DOHH2 (cell line): ENCODE data around the gene RNF103.

Experiments used
- H3F3A ChIP-seq: fragments of 200-600 bp; sonication (generic), shearing (Covaris generic); 2 replicates; pipeline ENCODE4 v1.6.0; 2016; ENCODE audit warnings: antibody characterized with exemption, mild to moderate bottlenecking; ENCODE audit not compliant: control insufficient read depth, insufficient read depth
- H3K27ac ChIP-seq: fragments of 200-600 bp; sonication (generic); 2 replicates; pipeline ENCODE4 v1.5.1; 2014; ENCODE audit warnings: low read depth, mild to moderate bottlenecking, low read length, moderate library complexity
- H3K27me3 ChIP-seq: fragments of 200-600 bp; sonication (generic); 2 replicates; pipeline ENCODE4 v1.6.1; 2014; ENCODE audit warnings: mild to moderate bottlenecking, low read length, mixed read lengths; ENCODE audit not compliant: control insufficient read depth
- H3K36me3 ChIP-seq: fragments of 200-600 bp; sonication (generic); 2 replicates; pipeline ENCODE4 v1.6.1; 2014; ENCODE audit warnings: mild to moderate bottlenecking, low read length, moderate library complexity, mixed read lengths; ENCODE audit not compliant: control insufficient read depth
- H3K4me1 ChIP-seq: fragments of 200-600 bp; sonication (generic); 2 replicates; pipeline ENCODE4 v1.6.1; 2014; ENCODE audit warnings: mild to moderate bottlenecking, low read length, mixed read lengths; ENCODE audit not compliant: control insufficient read depth
- H3K4me2 ChIP-seq: fragments of 200-600 bp; sonication (generic); 2 replicates; pipeline ENCODE4 v1.6.0; 2014; ENCODE audit warnings: mild to moderate bottlenecking, low read length, moderate library complexity
- H3K4me3 ChIP-seq: fragments of 200-600 bp; sonication (generic); 2 replicates; pipeline ENCODE4 v1.5.1; 2014; ENCODE audit warnings: mild to moderate bottlenecking, low read length, mixed read lengths
- H3K79me2 ChIP-seq: fragments of 200-600 bp; sonication (generic); 2 replicates; pipeline ENCODE4 v1.6.1; 2014; ENCODE audit warnings: mild to moderate bottlenecking, low read length, mixed read lengths; ENCODE audit not compliant: control insufficient read depth
- H3K9me2 ChIP-seq: fragments of 200-600 bp; sonication (generic); replicated peaks from 2 replicates; pipeline ENCODE4 v1.6.1; 2014; ENCODE audit warnings: mild to moderate bottlenecking, low read length, mixed read lengths; ENCODE audit not compliant: control insufficient read depth
- H3K9me3 ChIP-seq: fragments of 200-600 bp; sonication (generic); 2 replicates; pipeline ENCODE4 v1.6.1; 2014; ENCODE audit warnings: antibody characterized with exemption, low read length, mixed read lengths; ENCODE audit not compliant: control insufficient read depth, insufficient read depth
- H4K20me1 ChIP-seq: fragments of 200-600 bp; sonication (generic); 2 replicates; pipeline ENCODE4 v1.6.0; 2014; ENCODE audit warnings: low read depth, mild to moderate bottlenecking, antibody characterized with exemption, low read length, moderate library complexity; ENCODE audit not compliant: control insufficient read depth, insufficient read depth
- CTCF ChIP-seq: fragments of 200-600 bp; sonication (generic); IDR thresholded peaks from one replicate; pipeline ENCODE4 v1.5.1; 2014; ENCODE audit warnings: antibody characterized with exemption, mild to moderate bottlenecking, low read depth, low read length; ENCODE audit not compliant: poor library complexity, severe bottlenecking
- EZH2phosphoT487 ChIP-seq: fragments of 200-600 bp; sonication (generic); IDR thresholded peaks from 2 replicates; pipeline ENCODE4 v1.6.1; 2017; ENCODE audit warnings: borderline replicate concordance, mild to moderate bottlenecking, antibody characterized with exemption, low read length, moderate library complexity, mixed read lengths

RNF103 gene

GRCh38 chr2:86628091-86628522 lies 4.4 kb upstream of the RNF103 start:
- Histone ChIP-seq H3K4me2 (no peak overlapping the region), H3F3A (no peaks in the 10 kb centered on the region), H3K4me3 (no peak overlapping the region), H4K20me1 (no peaks in the 10 kb centered on the region), H3K36me3 (no peaks in the 10 kb centered on the region), H3K79me2 (no peaks in the 10 kb centered on the region), H3K27ac (no peak overlapping the region), H3K9me2 (no peaks in the 10 kb centered on the region), H3K27me3 (no peaks in the 10 kb centered on the region), H3K9me3 (no peaks in the 10 kb centered on the region), H3K4me1 (peaks cover 5% of the 10 kb centered on the region)
- TF ChIP-seq EZH2phosphoT487 = no peak
- no peak for TF ChIP-seq CTCF

- Histone ChIP-seq H3K9me3 (no peaks in the 10 kb centered on the region), H3K36me3 (peaks cover under 1% of the 10 kb centered on the region; the same call in 1 of the 2 replicates), H3K4me1 (peaks cover 5% of the 10 kb centered on the region), H3K27me3 (no peaks in the 10 kb centered on the region), H3K9me2 (no peaks in the 10 kb centered on the region), H3K79me2 (peaks cover 5% of the 10 kb centered on the region), H3K27ac (no peak overlapping the region), H3K4me3 (no peak overlapping the region), H3K4me2 (no peak overlapping the region), H3F3A (no peaks in the 10 kb centered on the region), H4K20me1 (no peaks in the 10 kb centered on the region)
- TF ChIP-seq EZH2phosphoT487 = no peak
- no peak for TF ChIP-seq CTCF
These were observed 3.9 kb upstream of the RNF103 start for GRCh38 chr2:86627550-86627949.

- H3K79me2 ChIP-seq = peaks cover 29% of the 10 kb centered on the region
- no peak overlapping the region for H3K4me2 ChIP-seq
- H3F3A ChIP-seq = no peaks in the 10 kb centered on the region
- no peaks in the 10 kb centered on the region for H3K9me2 ChIP-seq
- H3K27ac ChIP-seq = no peak overlapping the region
- no peaks in the 10 kb centered on the region for H3K9me3 ChIP-seq
- H3K4me1 ChIP-seq = peaks cover 11% of the 10 kb centered on the region
- H3K36me3 ChIP-seq = peaks cover 9% of the 10 kb centered on the region
- H3K27me3 ChIP-seq = no peaks in the 10 kb centered on the region
- no peak overlapping the region for H3K4me3 ChIP-seq
- TF ChIP-seq CTCF (no peak), EZH2phosphoT487 (no peak)
- H4K20me1 ChIP-seq = 0 out of 2 replicates have a peak, but pooled peaks cover 4% of the 10 kb centered on the region
These were observed 1.4 kb upstream of the RNF103 start for GRCh38 chr2:86625096-86625495.

- Histone ChIP-seq H3K4me3 (peak overlapping the region; percentile 70), H3K36me3 (peaks cover 16% of the 10 kb centered on the region), H3K9me2 (no peaks in the 10 kb centered on the region), H4K20me1 (0 out of 2 replicates have a peak, but pooled peaks cover 4% of the 10 kb centered on the region), H3K27ac (peak overlapping the region; percentile 72), H3F3A (no peaks in the 10 kb centered on the region), H3K4me1 (peaks cover 14% of the 10 kb centered on the region), H3K79me2 (peaks cover 35% of the 10 kb centered on the region), H3K4me2 (peak overlapping the region; percentile 60), H3K9me3 (no peaks in the 10 kb centered on the region), H3K27me3 (no peaks in the 10 kb centered on the region)
- TF ChIP-seq EZH2phosphoT487 = no peak
- no peak for TF ChIP-seq CTCF
These were observed 542 bp upstream of the RNF103 start for GRCh38 chr2:86624267-86624547.
